IPS DF 4.7 (cell line): ENCODE data around the gene SH3GLB1.
"Not testable (repeated sequence)": the region's sequence is repeated elsewhere in the genome, so short reads cannot be mapped to it uniquely, and the experiment has no call there.

Experiments
- DNase-seq: peaks from one replicate; pipeline ENCODE4 v3.0.0-alpha.2; 2013; ENCODE audit warnings: low spot score; ENCODE audit errors: extremely low read depth

SH3GLB1 gene

GRCh38 chr1:86704458-86704971, at the start of gene SH3GLB1:
TSS of gene SH3GLB1 (plus strand) at chr1:86704576. CDS start at chr1:86704900, 324 bp downstream.
- DNase-seq: no peak

DNA sequence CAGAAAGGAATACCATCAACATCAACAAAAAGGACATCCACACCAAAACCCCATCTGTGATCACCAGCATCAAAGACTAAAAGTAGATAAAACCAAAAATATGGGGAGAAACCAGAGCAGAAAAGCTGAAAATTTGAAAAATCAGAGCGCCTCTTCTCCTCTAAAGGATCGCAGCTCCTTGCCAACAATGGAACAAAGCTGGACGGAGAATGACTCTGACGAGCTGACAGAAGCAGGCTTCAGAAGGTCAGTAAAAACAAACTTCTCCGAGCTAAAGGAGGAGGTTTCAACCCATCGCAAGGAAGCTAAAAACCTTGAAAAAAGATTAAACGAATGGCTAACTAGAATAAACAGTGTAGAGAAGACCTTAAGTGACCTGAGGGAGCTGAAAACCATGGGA, 46.0 kb upstream of the SH3GLB1 start:
- DNase-seq: not testable (repeated sequence)

DNA sequence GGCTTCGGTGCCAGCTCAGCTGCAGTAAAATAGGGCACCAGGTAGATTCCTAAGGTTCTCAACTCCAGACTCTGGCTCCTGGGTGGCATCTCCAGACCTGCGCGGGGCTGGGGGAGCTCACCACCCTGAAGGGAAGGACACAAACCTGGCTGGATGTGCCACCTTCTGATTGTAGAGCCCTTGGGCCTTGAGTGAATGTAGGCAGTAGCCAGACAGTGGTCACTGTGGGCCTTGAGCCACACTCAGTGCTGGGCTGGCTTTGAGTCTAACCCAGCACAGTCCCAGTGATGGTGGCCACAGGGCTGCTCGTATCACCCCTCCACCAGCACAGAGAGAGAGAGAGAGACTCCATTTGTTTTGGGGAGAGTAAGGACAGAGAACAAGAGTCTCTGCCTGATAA, 38.0 kb upstream of the SH3GLB1 start:
- no peak for DNase-seq

GRCh38 chr1:86687595-86687994, 16.8 kb upstream of the SH3GLB1 start:
- DNase-seq: no peak

DNA sequence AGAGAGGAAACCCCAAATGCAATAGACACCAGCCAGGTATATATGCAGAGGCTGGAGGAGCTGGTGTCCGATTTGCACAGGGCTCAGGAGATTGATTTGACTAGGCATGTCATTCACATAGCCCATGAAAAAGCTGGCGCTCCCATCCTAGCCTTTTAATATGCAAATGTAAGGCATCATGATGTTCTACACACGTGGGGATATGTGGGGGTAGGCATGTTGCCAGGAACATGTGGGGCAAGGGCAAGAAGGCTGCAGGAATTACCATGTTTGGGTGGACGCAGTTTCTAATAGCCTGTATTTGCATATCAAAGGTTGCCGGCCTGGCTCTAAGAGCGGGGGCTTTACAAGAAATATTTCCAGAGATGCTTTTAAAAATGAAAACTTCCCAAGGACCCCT, 11.7 kb upstream of the SH3GLB1 start:
- DNase-seq: no peak

- DNase-seq: no peak
These were observed 9.0 kb upstream of the SH3GLB1 start for GRCh38 chr1:86695400-86695799.

DNA sequence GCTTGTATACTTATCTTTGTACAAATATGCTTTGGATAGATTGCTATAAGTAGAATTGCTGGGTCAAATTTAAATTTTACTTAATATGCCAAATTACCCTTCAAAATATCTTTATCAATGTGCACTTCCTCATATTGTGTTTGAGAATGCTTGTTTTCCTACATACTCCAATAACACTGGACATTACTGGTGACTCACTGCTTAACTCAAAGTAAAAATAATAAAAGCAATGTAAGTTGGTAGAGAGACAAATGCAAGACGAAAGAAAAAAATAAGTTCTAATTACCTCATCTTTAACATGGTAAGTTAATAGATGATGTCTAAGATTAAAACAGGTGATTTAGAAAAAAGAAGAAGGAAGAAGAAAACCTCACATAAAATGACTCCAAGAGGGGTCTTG, 7.9 kb upstream of the SH3GLB1 start:
- no peak for DNase-seq

DNA sequence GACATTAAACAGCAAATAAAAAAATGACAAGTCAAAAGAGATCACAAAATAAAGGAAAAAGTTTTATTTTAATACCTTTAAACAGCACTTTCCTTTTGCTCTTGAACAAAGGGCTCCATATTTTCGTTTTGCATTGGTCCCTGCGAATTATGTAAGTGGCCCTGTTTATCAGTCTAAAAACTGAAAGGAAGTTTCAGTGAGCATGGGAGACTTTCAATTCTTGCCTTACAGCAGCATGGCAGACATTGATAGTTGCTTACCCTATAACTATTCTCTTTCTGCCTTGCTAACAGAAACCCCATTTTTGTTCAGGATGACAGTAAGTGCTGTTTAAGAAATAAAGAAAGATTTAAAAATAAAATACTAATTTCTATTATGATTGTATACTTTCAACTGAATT, 5.2 kb upstream of the SH3GLB1 start:
- DNase-seq: no peak

GRCh38 chr1:86701731-86702130, 2.6 kb upstream of the SH3GLB1 start:
- DNase-seq: no peak

DNA sequence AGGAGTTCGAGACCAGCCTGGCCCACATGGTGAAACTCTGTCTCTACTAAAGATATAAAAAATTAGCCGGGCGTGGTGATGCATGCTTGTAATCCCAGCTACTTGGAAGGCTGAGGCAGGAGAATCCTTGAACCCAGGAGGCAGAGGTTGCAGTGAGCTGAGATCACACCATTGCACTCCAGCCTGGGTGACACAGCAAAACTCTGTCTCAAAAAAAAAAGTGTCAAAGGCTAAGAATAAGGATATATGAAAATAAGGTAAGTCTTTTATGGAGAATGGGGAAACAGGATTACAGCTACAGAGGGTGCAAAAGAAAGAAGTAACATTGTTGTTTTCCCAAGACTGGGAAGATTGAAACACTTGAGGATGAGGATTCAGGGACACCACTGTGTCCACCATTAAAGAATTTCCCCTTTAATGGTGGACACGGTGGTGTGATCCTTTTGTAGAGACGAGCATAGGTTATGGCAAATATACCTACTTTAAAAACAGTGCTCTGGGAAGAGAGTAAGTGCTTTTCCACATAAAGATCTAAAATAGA, 1.4 kb upstream of the SH3GLB1 start:
- not testable (repeated sequence) for DNase-seq

- no peak for DNase-seq
These were observed 499 bp upstream of the SH3GLB1 start for GRCh38 chr1:86703696-86704457.

- DNase-seq: no peak
These were observed 742 bp downstream of the SH3GLB1 start for GRCh38 chr1:86704972-86705664.

DNA sequence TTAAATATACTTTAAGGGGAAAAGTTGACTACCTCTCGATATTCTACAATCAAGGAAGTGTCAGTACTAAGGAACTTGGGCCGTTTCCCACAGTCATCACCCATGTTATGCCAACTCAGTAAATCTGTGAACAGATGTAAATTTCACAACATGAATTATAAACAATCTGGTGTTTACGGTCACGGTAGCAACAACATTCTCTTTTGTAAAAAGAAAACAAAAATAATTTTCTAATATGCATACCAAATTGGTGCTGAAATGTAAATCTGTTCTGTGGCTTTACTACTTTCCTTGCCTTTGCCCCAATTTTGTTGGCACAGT, 1.2 kb downstream of the SH3GLB1 start:
- no peak for DNase-seq

- DNase-seq: no peak
These were observed 1.8 kb downstream of the SH3GLB1 start for GRCh38 chr1:86706018-86706635.

- DNase-seq: no peak
These were observed 4.5 kb downstream of the SH3GLB1 start for GRCh38 chr1:86708920-86709319.

DNA sequence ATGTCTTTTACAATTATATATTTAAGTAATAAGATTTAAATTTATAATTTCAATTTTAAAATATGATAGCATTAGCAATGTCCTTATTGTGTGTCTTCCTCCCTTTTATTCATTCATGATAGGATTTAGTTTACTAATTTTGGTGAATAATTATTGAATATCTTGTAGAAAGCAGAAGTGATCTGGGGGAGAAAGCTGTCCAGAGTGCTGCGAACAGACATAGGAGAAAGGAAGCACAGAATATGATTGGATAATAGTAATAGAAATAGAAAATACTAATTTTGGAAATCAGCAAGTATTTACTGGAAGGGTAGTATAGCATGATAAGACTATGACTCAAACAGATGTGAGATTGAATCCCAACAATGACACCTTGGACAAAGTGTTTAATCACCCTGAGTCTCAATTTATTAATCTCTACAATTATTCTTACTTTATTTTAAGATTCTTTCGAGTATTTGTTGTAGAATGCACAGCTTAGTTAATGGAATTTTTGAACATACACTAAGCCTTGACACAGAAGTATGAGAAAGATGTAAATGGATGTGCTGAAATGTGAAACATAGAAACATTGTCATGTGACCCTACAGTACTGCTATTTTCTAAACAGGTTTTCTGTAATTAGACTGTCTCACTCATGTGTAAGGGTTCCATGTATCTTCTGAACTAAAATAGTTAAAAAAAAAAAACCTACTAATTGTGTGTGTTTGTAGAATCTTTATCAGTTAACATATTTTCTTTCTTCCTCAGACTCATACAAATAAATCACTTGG, 7.9 kb downstream of the SH3GLB1 start:
- DNase-seq: no peak

DNA sequence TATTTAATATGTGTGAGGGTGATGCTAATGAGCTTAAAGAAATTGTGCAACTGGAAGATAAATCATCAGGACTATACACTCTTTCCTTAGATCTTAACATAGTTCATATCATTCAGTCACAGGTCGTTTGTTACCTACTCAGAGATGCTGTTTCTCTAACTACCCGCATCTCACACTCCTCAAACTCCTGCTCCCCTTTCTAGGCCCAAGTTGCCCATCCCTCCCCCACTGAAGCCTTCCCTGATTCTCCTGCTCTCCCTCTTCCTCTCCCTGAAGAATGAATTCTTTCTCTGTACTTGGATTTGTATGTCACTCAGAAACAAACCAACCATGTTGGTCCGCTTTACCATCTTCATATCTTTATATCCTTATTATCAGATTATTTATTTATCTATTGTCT, 9.1 kb downstream of the SH3GLB1 start:
- DNase-seq: no peak

- DNase-seq: no peak
These were observed 9.8 kb downstream of the SH3GLB1 start for GRCh38 chr1:86714159-86714558.

DNA sequence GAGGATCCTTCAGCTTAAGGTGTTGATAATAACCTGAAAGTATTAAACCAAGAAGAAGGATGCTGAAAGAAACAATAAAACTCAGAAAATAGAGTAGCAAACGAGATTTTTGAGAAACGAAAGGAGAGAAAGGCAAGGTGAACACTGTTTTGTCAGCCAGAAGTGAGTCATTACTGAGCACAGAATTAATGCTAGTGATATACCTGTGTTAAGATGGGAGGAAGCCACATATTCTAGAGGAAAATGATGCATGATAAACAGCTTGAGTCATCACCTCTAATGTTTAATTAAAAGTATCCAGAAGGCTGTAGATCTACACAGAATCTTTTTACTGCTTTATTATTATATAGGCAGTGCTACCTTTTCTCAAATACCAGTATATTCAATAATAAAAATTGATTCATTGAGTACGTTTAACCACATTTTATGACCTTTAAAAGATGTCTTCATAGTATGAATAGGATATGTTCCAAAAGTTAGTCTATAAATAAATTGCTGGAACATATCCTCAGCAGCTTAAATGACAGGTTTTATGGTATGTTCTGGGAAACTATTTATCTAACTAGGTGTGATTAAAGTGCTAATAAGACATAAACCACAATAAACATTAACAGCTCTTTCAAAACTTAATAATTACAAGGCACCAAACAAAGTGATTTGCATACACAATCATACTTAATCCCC, 10.3 kb downstream of the SH3GLB1 start:
- no peak for DNase-seq

DNA sequence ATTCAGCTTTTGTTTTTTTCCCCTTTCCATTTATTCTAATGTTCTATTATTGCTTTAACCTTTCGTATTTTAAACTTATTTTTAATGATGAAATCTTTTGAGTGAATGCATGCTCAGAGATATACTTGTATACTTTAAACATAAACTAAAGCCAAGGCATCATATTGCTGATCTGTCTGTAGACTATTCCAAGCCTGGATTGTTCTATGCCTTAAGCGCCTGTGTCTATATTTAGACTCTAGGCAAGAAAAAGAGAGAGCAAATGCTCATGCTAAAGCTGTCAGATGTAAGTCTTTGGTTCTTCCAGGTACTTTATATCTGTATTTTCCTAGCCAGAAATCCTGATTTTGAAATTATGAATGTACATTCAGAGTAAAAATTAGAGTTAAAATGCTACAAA, 14.4 kb downstream of the SH3GLB1 start:
- no peak for DNase-seq

GRCh38 chr1:86731416-86731815, 27.0 kb downstream of the SH3GLB1 start:
- no peak for DNase-seq
